ENCODE measurements around the gene PNRC1. TPM values are rescaled to one million over a fixed set of nuclear protein-coding genes. Genes with fewer than 3 reads are reported as not detected.

Gene PNRC1
- total and polyA plus RNA-seq, 2 of the 4 experiments (the other 2 are of a cell fraction) = 6.5 to 8.1 TPM

Small RNA genes lying within 50 kb of the gene (microRNA-seq; reads per million reads assigned to microRNA genes)
- gene RN7SL336P (ENCODE audit: insufficient read depth, insufficient read length) (not detected), gene RNU2-61P (ENCODE audit: insufficient read depth, insufficient read length) (7.2 reads per million)

Small RNA genes lying within 50 kb of the gene (small RNA-seq; reads per million reads assigned to genes)
- gene RN7SL336P (0 reads per million in 5 experiments), gene RNU2-61P (0.34 to 15.7 (median 2.9) reads per million in 5 experiments)

Other genes starting within 250 kb of the PNRC1 start
- 21.7 and 42.8 TPM in 2 replicates for gene RNGTT, start 117.1 kb upstream of the PNRC1 start, total RNA-seq (2012; rRNA removed)
- 4.7 and 5.4 TPM in 2 replicates for gene RNGTT, start 117.1 kb upstream of the PNRC1 start, polyA plus RNA-seq (2012; rRNA removed)
- gene SRSF12, start 37.3 kb downstream of the PNRC1 start, total RNA-seq (2012; rRNA removed) = 0.28 and 0.36 TPM in 2 replicates
- 0.13 and 0.21 TPM in 2 replicates for gene SRSF12, start 37.3 kb downstream of the PNRC1 start, polyA plus RNA-seq (2012; rRNA removed)
- 6.5 and 11.4 TPM in 2 replicates for gene PM20D2, start 65.3 kb downstream of the PNRC1 start, total RNA-seq (2012; rRNA removed)
- 5.0 and 6.0 TPM in 2 replicates for gene PM20D2, start 65.3 kb downstream of the PNRC1 start, polyA plus RNA-seq (2012; rRNA removed)
- not detected in 2 replicates for gene GABRR1, start 136.6 kb downstream of the PNRC1 start, total RNA-seq (2012; rRNA removed)
- not detected in 2 replicates for gene GABRR1, start 136.6 kb downstream of the PNRC1 start, polyA plus RNA-seq (2012; rRNA removed)
- under 0.01 TPM in 1 of 2 replicates, not detected in the other for gene GABRR2, start 234.5 kb downstream of the PNRC1 start, total RNA-seq (2012; rRNA removed)
- gene GABRR2, start 234.5 kb downstream of the PNRC1 start, polyA plus RNA-seq (2012; rRNA removed) = 0.24 and 0.26 TPM in 2 replicates

All from IMR-90 (cell line).